Large intestine (tissue), 3 donors: Measurements from ENCODE around the gene TTF2. TPM values are rescaled to one million over a fixed set of nuclear protein-coding genes. Genes with fewer than 3 reads are reported as not detected.

ENCODE experiments used
- DNase-seq, 2 donors: peaks; one replicate each; pipeline versions ENCODE4 v3.0.0 to v3.0.0-alpha.2; 2013
- H3K27ac ChIP-seq: one replicate; pipeline ENCODE4 v1.5.1; 2013; ENCODE audit warnings: low read length
- H3K27me3 ChIP-seq: 2 replicates; pipeline ENCODE4 v1.6.1; 2013; ENCODE audit warnings: low read length; ENCODE audit not compliant: control insufficient read depth, insufficient read depth
- H3K36me3 ChIP-seq: 2 replicates; pipeline ENCODE4 v1.6.1; 2013; ENCODE audit warnings: low read length; ENCODE audit not compliant: control insufficient read depth, insufficient read depth
- H3K4me1 ChIP-seq: one replicate; pipeline ENCODE4 v1.6.1; 2013; ENCODE audit warnings: low read length; ENCODE audit not compliant: control insufficient read depth, insufficient read depth
- H3K4me3 ChIP-seq: one replicate; pipeline ENCODE4 v1.5.1; 2013; ENCODE audit warnings: low read length
- H3K9me3 ChIP-seq: one replicate; pipeline ENCODE4 v1.6.1; 2013; ENCODE audit warnings: mild to moderate bottlenecking, low read depth, low read length, moderate library complexity; ENCODE audit not compliant: control insufficient read depth
- WGBS: methylation state at CpG from one replicate; pipeline ENCODE4 v1.1.5; 2013; ENCODE audit warnings: low lambda C conversion rate; ENCODE audit not compliant: insufficient coverage; 5-methylcytosine and 5-hydroxymethylcytosine counted together
- polyA plus RNA-seq: library from polyadenylated mRNA; unstranded; fragments of 120-200 nt; gene quantifications from one replicate; pipeline ENCODE4 v1.2.1, GENCODE V29; 2013

Gene TTF2
- polyA plus RNA-seq, 1 donor: 19.8 TPM

GRCh38 chr1:117135329-117135728 lies 75.2 kb downstream of the TTF2 start:
- H3K4me1 ChIP-seq: no peaks in the 10 kb centered on the region
- no peak overlapping the region for H3K4me3 ChIP-seq
- no peak for DNase-seq
- no peaks in the 10 kb centered on the region for H3K36me3 ChIP-seq
- H3K27ac ChIP-seq: no peak overlapping the region
- H3K27me3 ChIP-seq: no peaks in the 10 kb centered on the region
- H3K9me3 ChIP-seq: no peaks in the 10 kb centered on the region
- 83% methylated on average over 2 of the region's 2 CpGs for WGBS

GRCh38 chr1:117136749-117137148 lies 76.6 kb downstream of the TTF2 start:
- Histone ChIP-seq H3K4me3 (no peak overlapping the region), H3K27me3 (no peaks in the 10 kb centered on the region), H3K36me3 (no peaks in the 10 kb centered on the region), H3K4me1 (no peaks in the 10 kb centered on the region), H3K27ac (no peak overlapping the region), H3K9me3 (no peaks in the 10 kb centered on the region)
- DNase-seq: no peak
- no CpG with 5 or more reads among the region's 2 CpGs for WGBS

- Histone ChIP-seq H3K4me1 (no peaks in the 10 kb centered on the region), H3K9me3 (no peaks in the 10 kb centered on the region), H3K27me3 (no peaks in the 10 kb centered on the region), H3K4me3 (no peak overlapping the region), H3K27ac (no peak overlapping the region), H3K36me3 (no peaks in the 10 kb centered on the region)
- WGBS: 100% methylated on average over 1 of the region's 3 CpGs
- no peak for DNase-seq
Observed at GRCh38 chr1:117137281-117137855, 77.2 kb downstream of the TTF2 start.

- H3K4me3 ChIP-seq: no peak overlapping the region
- no peaks in the 10 kb centered on the region for H3K4me1 ChIP-seq
- no peaks in the 10 kb centered on the region for H3K36me3 ChIP-seq
- DNase-seq: no peak
- no peak overlapping the region for H3K27ac ChIP-seq
- WGBS: no CpG with 5 or more reads among the region's 3 CpGs
- no peaks in the 10 kb centered on the region for H3K9me3 ChIP-seq
- no peaks in the 10 kb centered on the region for H3K27me3 ChIP-seq
Observed at GRCh38 chr1:117138106-117138505, 78.0 kb downstream of the TTF2 start.

- H3K9me3 ChIP-seq: no peaks in the 10 kb centered on the region
- no peaks in the 10 kb centered on the region for H3K27me3 ChIP-seq
- DNase-seq: no peak
- H3K4me1 ChIP-seq: no peaks in the 10 kb centered on the region
- no peaks in the 10 kb centered on the region for H3K36me3 ChIP-seq
- H3K27ac ChIP-seq: no peak overlapping the region
- no CpG with 5 or more reads among the region's 1 CpG for WGBS
- H3K4me3 ChIP-seq: no peak overlapping the region
Observed at GRCh38 chr1:117138561-117138960, 78.4 kb downstream of the TTF2 start.

- no peak for DNase-seq
- Histone ChIP-seq H3K4me3 (no peak overlapping the region), H3K36me3 (no peaks in the 10 kb centered on the region), H3K27me3 (peaks cover 3% of the 10 kb centered on the region), H3K27ac (no peak overlapping the region), H3K9me3 (no peaks in the 10 kb centered on the region), H3K4me1 (no peaks in the 10 kb centered on the region)
- no CpG with 5 or more reads among the region's 2 CpGs for WGBS
Observed at GRCh38 chr1:117142200-117142599, 82.1 kb downstream of the TTF2 start.

- Histone ChIP-seq H3K36me3 (no peaks in the 10 kb centered on the region), H3K4me1 (no peaks in the 10 kb centered on the region), H3K27ac (no peak overlapping the region), H3K27me3 (peaks cover 3% of the 10 kb centered on the region), H3K9me3 (no peaks in the 10 kb centered on the region), H3K4me3 (no peak overlapping the region)
- no peak for DNase-seq
Observed at GRCh38 chr1:117143172-117143571, 83.0 kb downstream of the TTF2 start.

GRCh38 chr1:117143871-117144270 lies 83.7 kb downstream of the TTF2 start:
- H3K9me3 ChIP-seq: no peaks in the 10 kb centered on the region
- no peaks in the 10 kb centered on the region for H3K4me1 ChIP-seq
- no peak overlapping the region for H3K27ac ChIP-seq
- no peak overlapping the region for H3K4me3 ChIP-seq
- H3K36me3 ChIP-seq: no peaks in the 10 kb centered on the region
- no peak for DNase-seq
- no CpG with 5 or more reads among the region's 3 CpGs for WGBS
- H3K27me3 ChIP-seq: peaks cover 3% of the 10 kb centered on the region

GRCh38 chr1:117146072-117146471 lies 85.9 kb downstream of the TTF2 start:
- Histone ChIP-seq H3K9me3 (no peaks in the 10 kb centered on the region), H3K36me3 (no peaks in the 10 kb centered on the region), H3K27me3 (peaks cover 3% of the 10 kb centered on the region), H3K4me3 (no peak overlapping the region), H3K27ac (no peak overlapping the region), H3K4me1 (no peaks in the 10 kb centered on the region)
- DNase-seq: no peak
- WGBS: 100% methylated on average over 1 of the region's 2 CpGs

GRCh38 chr1:117146575-117147340 lies 86.6 kb downstream of the TTF2 start:
- no peak overlapping the region for H3K4me3 ChIP-seq
- no peaks in the 10 kb centered on the region for H3K9me3 ChIP-seq
- no peak overlapping the region for H3K27ac ChIP-seq
- DNase-seq: no peak
- 93% methylated on average over 2 of the region's 8 CpGs for WGBS
- H3K27me3 ChIP-seq: peaks cover 3% of the 10 kb centered on the region
- no peaks in the 10 kb centered on the region for H3K4me1 ChIP-seq
- no peaks in the 10 kb centered on the region for H3K36me3 ChIP-seq

- Histone ChIP-seq H3K27ac (no peak overlapping the region), H3K27me3 (peaks cover 3% of the 10 kb centered on the region), H3K9me3 (no peaks in the 10 kb centered on the region), H3K4me3 (no peak overlapping the region), H3K4me1 (no peaks in the 10 kb centered on the region), H3K36me3 (no peaks in the 10 kb centered on the region)
- no peak for DNase-seq
- no CpG with 5 or more reads among the region's 4 CpGs for WGBS
Observed at GRCh38 chr1:117147341-117147831, 87.3 kb downstream of the TTF2 start.
